ENCODE measurements around the gene PCIF1.

GRCh38 chr20:45890985-45891983 is 43.2 kb upstream of the PCIF1 start, which contains the start of the genes CTSA and NEURL2:
- TF ChIP-seq CTCF (IDR thresholded peaks at IDR 0.05) (no peak), POLR2A (IDR thresholded peaks at IDR 0.05) (peak; percentile 8 to 91)
